Measurements from ENCODE around the gene RIC8A.

RIC8A gene

DNA sequence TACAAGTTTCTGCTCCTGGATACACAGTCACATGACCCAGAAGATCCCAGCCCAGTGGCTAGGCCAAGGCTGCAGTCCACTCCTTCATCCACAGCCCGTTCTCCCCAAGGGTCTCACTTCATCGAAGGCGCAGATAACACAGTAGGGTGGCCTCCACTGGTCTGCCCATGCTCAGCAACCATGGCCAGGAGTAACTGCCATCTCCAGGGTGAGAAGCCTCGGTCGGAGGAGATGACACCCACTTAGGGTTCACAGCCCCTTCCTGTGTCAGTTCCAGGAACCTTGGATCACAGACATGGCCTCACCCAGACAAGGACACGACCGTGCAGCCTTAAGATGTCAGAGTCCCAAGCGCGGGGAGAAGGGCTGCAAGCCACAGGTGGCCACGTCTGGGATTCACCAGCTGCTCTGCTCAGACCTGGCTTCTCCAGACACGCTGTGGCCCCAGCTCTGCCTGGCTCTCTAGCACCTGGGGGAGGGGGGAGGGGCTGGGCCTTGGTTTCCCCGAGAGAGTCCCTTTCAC lies 2.9 kb upstream of the RIC8A start:
- TF ChIP-seq, protein P1, sequence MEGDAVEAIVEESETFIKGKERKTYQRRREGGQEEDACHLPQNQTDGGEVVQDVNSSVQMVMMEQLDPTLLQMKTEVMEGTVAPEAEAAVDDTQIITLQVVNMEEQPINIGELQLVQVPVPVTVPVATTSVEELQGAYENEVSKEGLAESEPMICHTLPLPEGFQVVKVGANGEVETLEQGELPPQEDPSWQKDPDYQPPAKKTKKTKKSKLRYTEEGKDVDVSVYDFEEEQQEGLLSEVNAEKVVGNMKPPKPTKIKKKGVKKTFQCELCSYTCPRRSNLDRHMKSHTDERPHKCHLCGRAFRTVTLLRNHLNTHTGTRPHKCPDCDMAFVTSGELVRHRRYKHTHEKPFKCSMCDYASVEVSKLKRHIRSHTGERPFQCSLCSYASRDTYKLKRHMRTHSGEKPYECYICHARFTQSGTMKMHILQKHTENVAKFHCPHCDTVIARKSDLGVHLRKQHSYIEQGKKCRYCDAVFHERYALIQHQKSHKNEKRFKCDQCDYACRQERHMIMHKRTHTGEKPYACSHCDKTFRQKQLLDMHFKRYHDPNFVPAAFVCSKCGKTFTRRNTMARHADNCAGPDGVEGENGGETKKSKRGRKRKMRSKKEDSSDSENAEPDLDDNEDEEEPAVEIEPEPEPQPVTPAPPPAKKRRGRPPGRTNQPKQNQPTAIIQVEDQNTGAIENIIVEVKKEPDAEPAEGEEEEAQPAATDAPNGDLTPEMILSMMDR (conservative IDR thresholded peaks at IDR 0.05; ENCODE audit: low read length), result no peak
- no peak overlapping the region for H3K4me3 ChIP-seq (ENCODE audit: low read length, poor library complexity, severe bottlenecking)
- H2AFZ ChIP-seq (ENCODE audit: low read length), result no peak overlapping the region
- no peak overlapping the region for H3K9ac ChIP-seq (ENCODE audit: low read depth, low read length, poor library complexity, severe bottlenecking)
- peaks cover 5% of the 10 kb centered on the region for H3F3A ChIP-seq (ENCODE audit: low read depth)
- peaks cover 42% of the 10 kb centered on the region for H3K79me2 ChIP-seq (ENCODE audit: insufficient read depth, low read length)
- H3K27me3 ChIP-seq (ENCODE audit: insufficient read depth, low read length, poor library complexity, severe bottlenecking), result no peaks in the 10 kb centered on the region
- H3K36me3 ChIP-seq (ENCODE audit: insufficient read depth, low read length), result no peaks in the 10 kb centered on the region
- no peaks in the 10 kb centered on the region for H3K9me3 ChIP-seq (ENCODE audit: insufficient read depth, low read depth, low read length)
- H3K4me2 ChIP-seq (ENCODE audit: low read depth, low read length, poor library complexity, severe bottlenecking), result peak overlapping the region; percentile 9
- peaks cover 20% of the 10 kb centered on the region for H4K20me1 ChIP-seq (ENCODE audit: insufficient read depth, low read length, poor library complexity, severe bottlenecking)
- peaks cover 46% of the 10 kb centered on the region for H3K4me1 ChIP-seq (ENCODE audit: insufficient read depth, low read length, poor library complexity, severe bottlenecking)
- no peaks in the 10 kb centered on the region for H3K9me2 ChIP-seq (replicated peaks; ENCODE audit: low read depth, low read length)

DNA sequence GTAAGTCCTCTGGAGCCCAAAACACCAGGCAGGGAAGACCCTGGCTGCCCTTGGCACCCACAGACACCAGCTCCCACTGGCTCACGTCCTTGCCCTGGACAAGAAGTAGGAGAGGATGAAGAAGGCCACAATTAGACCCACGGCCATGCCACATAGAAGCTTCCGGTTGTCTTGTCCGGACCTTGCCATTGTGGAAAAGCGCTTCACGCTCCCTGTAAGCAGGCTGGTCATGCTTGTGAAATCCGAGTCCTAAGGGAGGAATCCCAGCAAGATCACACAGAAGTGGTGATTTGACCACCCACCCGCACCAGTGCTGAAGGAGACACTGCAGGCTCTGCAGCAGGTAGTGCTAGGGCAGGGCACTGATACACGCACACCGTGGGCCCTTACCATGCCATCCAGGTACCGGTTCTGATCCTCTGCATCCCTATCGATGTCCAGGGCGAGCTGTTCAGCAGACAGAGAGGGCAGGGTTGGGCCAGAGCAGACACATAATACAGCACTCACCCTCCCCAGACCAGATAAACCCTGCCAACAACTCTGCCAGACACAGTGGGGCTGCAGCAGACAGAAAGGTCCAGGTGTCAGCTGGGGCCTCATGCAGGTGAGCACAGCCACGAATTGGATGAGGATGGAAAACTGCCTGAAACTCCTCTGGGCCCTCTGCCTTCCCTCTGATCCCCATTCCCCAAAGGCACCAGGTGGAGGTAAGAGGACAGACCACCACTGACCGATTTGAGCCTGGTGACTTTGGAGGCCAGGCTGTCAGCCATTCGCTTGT lies 2.1 kb upstream of the RIC8A start:
- H3K4me3 ChIP-seq (ENCODE audit: low read length, poor library complexity, severe bottlenecking), result peak overlapping the region; percentile 98

DNA sequence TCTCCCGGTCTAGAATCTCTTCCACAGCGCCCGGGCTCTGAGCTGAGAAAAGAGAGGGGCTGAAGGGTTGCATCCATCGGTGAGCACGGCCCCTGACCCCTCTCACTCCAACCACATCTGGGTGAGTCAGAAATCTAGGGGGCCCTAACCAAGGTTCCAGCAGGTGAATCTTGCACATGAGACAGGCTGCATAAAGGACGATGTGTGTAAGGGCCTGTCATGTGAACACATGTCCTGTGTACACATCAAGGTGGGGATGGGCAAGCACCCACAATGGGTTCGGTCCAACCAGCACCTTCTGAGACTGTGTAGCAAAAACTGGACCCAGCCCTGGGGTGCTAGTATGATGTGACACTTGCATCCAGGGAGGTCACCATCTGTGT lies 1.5 kb upstream of the RIC8A start:
- H4K20me1 ChIP-seq (ENCODE audit: insufficient read depth, low read length, poor library complexity, severe bottlenecking), result peaks cover 34% of the 10 kb centered on the region
- H3K79me2 ChIP-seq (ENCODE audit: insufficient read depth, low read length), result peaks cover 56% of the 10 kb centered on the region

More for the DNA sequence above, 2.1 kb upstream of the RIC8A start:
- Histone ChIP-seq H3K9me2 (replicated peaks; ENCODE audit: low read depth, low read length) (no peaks in the 10 kb centered on the region), H3K9me3 (ENCODE audit: insufficient read depth, low read depth, low read length) (no peaks in the 10 kb centered on the region), H3K9ac (ENCODE audit: low read depth, low read length, poor library complexity, severe bottlenecking) (peak overlapping the region; percentile 99), H2AFZ (ENCODE audit: low read length) (no peak overlapping the region), H4K20me1 (ENCODE audit: insufficient read depth, low read length, poor library complexity, severe bottlenecking) (peaks cover 28% of the 10 kb centered on the region), H3K4me2 (ENCODE audit: low read depth, low read length, poor library complexity, severe bottlenecking) (peak overlapping the region; percentile 78), H3K4me1 (ENCODE audit: insufficient read depth, low read length, poor library complexity, severe bottlenecking) (peaks cover 53% of the 10 kb centered on the region), H3K27me3 (ENCODE audit: insufficient read depth, low read length, poor library complexity, severe bottlenecking) (no peaks in the 10 kb centered on the region), H3K36me3 (ENCODE audit: insufficient read depth, low read length) (peaks cover 3% of the 10 kb centered on the region; the same call in 1 of the 2 replicates), H3F3A (ENCODE audit: low read depth) (peaks cover 5% of the 10 kb centered on the region), H3K79me2 (ENCODE audit: insufficient read depth, low read length) (peaks cover 50% of the 10 kb centered on the region)
- TF ChIP-seq, protein P1 (conservative IDR thresholded peaks at IDR 0.05; ENCODE audit: low read length), result no peak
- no peak for TF ChIP-seq EZH2phosphoT487 (IDR thresholded peaks at IDR 0.05; ENCODE audit: borderline replicate concordance)

More for the DNA sequence above, 1.5 kb upstream of the RIC8A start:
- TF ChIP-seq EZH2phosphoT487 (IDR thresholded peaks at IDR 0.05; ENCODE audit: borderline replicate concordance), result no peak
- TF ChIP-seq, protein P1 (conservative IDR thresholded peaks at IDR 0.05; ENCODE audit: low read length), result no peak
- Histone ChIP-seq H3K27me3 (ENCODE audit: insufficient read depth, low read length, poor library complexity, severe bottlenecking) (no peaks in the 10 kb centered on the region), H3K4me2 (ENCODE audit: low read depth, low read length, poor library complexity, severe bottlenecking) (peak overlapping the region; percentile 78), H3K9me3 (ENCODE audit: insufficient read depth, low read depth, low read length) (no peaks in the 10 kb centered on the region), H3F3A (ENCODE audit: low read depth) (peaks cover 5% of the 10 kb centered on the region), H3K9me2 (replicated peaks; ENCODE audit: low read depth, low read length) (no peaks in the 10 kb centered on the region), H3K4me1 (ENCODE audit: insufficient read depth, low read length, poor library complexity, severe bottlenecking) (peaks cover 59% of the 10 kb centered on the region), H2AFZ (ENCODE audit: low read length) (no peak overlapping the region), H3K36me3 (ENCODE audit: insufficient read depth, low read length) (peaks cover 7% of the 10 kb centered on the region; the same call in 1 of the 2 replicates), H3K4me3 (ENCODE audit: low read length, poor library complexity, severe bottlenecking) (peak overlapping the region; percentile 98), H3K9ac (ENCODE audit: low read depth, low read length, poor library complexity, severe bottlenecking) (peak overlapping the region; percentile 99)
